ENCODE data around the gene SOCS3. TPM values are rescaled to one million over a fixed set of nuclear protein-coding genes. Genes with fewer than 3 reads are reported as not detected.
A peak's percentile ranks its signal among the peaks of the same experiment; 100 is the strongest.

SOCS3 gene
- polyA plus RNA-seq, 3 donors: 10.5 to 30.6 (median 11.5) TPM

GRCh38 chr17:78369791-78370381 is 10.0 kb upstream of the SOCS3 start:
- no peak for DNase-seq (ENCODE audit: low read depth in 3 of 3, low spot score in 2 of 3)

DNA sequence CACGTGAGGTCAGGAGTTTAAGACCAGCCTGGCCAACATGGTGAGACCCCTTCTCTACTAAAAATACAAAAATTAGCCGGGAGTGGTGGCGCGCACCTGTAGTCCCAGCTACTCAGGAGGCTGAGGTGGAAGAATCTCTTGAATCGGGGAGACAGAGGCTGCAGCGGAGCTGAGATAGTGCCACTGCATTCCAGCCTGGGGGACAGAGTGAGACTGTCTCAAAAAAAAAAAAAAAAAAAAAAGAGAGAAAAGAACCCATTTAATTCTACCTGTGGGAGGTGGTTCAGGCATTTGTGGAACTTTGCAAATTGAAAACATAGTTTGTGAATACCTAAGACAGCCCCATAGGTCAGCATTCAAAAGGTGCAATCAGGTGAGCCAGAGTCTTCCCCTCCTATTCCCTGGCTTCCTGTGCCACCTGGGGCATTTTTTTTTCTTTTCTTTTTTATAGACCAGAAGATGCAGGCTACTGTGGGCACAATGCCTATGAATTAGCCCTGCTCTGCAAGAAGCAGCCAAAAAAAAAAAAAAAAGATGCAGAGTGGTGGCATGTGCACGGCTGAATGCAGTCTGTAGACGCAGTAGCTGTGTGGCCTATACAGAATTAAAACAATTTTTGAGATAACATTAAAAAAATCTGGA is 9.1 kb upstream of the SOCS3 start:
- DNase-seq (ENCODE audit: low read depth in 3 of 3, low spot score in 2 of 3): no peak

GRCh38 chr17:78368348-78368747 is 8.5 kb upstream of the SOCS3 start:
- no peak for DNase-seq (ENCODE audit: low read depth in 3 of 3, low spot score in 2 of 3)

DNA sequence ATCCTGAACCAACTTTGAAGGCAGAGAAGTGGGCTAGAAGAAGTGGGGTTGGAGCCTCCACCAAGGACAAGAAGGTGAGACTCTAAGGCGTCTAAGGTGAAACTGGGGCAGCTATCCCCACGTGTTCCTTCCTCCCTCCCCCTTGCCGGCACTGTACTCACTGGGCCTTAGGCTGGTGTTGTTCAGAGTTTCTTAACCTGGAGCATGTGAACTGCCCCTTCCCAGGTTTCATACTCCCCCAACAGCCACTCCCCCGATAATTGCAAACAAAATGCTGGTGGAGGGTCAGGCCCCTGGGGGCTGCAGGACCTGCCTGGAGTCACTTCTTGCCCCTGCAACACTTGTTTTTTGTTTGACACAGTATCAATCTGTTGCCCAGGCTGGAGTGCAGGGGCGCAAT is 7.3 kb upstream of the SOCS3 start:
- no peak for DNase-seq (ENCODE audit: low read depth in 3 of 3, low spot score in 2 of 3)

GRCh38 chr17:78366109-78366848 is 6.4 kb upstream of the SOCS3 start:
- DNase-seq (ENCODE audit: low read depth in 3 of 3, low spot score in 2 of 3): no peak

GRCh38 chr17:78365561-78366108 is 5.8 kb upstream of the SOCS3 start:
- peak in 2 of 3 donors; percentile 65 to 68 for DNase-seq (ENCODE audit: low read depth in 3 of 3, low spot score in 2 of 3)

GRCh38 chr17:78364436-78365281 is 4.8 kb upstream of the SOCS3 start:
- no peak for DNase-seq (ENCODE audit: low read depth in 3 of 3, low spot score in 2 of 3)

GRCh38 chr17:78362671-78363070 is 2.8 kb upstream of the SOCS3 start:
- no peak for DNase-seq (ENCODE audit: low read depth in 3 of 3, low spot score in 2 of 3)

DNA sequence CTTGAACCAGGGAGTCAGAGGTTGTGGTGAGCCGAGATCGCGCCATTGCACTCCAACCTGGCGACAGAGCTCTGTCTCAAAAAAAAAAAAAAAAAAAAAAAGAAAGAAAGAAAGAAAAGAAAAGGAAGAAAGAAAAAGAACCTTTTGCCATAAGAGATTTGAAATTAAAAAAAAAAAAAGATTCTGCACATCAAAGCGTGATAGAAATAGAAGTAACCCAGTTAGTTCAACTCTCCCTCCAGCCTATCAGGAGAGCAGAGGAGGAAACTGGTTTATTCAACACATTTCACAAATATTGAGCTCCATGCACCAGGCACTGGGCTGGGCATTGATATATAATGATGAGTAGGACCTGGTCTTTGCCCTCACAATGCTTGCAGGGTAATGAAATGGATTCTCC is 2.4 kb upstream of the SOCS3 start:
- DNase-seq (ENCODE audit: low read depth in 3 of 3, low spot score in 2 of 3): no peak

- DNase-seq (ENCODE audit: low read depth in 3 of 3, low spot score in 2 of 3): no peak
Observed at GRCh38 chr17:78361225-78361701, 1.4 kb upstream of the SOCS3 start.

GRCh38 chr17:78360371-78361224 is 721 bp upstream of the SOCS3 start:
- DNase-seq (ENCODE audit: low read depth in 3 of 3, low spot score in 2 of 3): peak in 2 of 3 donors; percentile 56 to 78

GRCh38 chr17:78359321-78359996 is 418 bp downstream of the SOCS3 start:
- no peak for DNase-seq (ENCODE audit: low read depth in 3 of 3, low spot score in 2 of 3)

- no peak for DNase-seq (ENCODE audit: low read depth in 3 of 3, low spot score in 2 of 3)
Observed at GRCh38 chr17:78358538-78359320, 1.1 kb downstream of the SOCS3 start.

DNA sequence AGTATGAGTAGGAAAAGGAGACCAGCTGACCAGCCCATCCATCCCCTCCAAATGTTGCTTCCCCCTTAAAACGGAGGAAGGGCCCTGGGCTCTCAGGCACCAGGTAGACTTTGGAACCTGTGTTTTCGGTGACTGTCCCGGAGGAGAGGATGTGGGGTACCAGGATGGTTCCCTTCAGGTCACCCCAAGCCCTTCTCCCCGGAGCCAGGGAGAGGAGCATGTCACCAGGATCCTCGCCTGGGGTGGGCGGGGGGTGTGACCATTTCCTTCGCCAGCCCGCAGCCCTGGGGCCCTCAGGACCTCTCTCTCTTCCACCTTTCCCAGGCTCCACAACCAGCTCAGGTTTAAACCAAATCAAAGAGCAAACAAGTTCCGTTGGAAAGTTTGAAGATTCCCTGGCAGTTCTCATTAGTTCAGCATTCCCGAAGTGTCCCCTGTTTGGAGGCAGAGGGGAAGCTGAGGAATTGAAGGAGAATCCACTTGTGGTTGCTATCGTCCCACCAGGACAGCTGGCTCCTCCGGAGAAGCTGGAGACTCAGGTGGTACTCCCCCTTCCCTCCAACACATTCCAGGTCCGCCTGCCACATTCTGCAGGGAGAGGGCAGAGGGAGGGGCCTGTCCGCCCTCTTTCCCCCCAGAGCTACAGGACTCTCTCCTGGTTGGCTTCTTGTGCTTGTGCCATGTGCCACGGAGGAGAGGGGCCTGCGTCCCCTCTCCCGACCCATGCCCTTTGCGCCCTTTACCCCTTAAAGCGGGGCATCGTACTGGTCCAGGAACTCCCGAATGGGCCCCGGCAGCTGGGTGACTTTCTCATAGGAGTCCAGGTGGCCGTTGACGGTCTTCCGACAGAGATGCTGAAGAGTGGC is 2.0 kb downstream of the SOCS3 start:
- DNase-seq (ENCODE audit: low read depth in 3 of 3, low spot score in 2 of 3): no peak

DNA sequence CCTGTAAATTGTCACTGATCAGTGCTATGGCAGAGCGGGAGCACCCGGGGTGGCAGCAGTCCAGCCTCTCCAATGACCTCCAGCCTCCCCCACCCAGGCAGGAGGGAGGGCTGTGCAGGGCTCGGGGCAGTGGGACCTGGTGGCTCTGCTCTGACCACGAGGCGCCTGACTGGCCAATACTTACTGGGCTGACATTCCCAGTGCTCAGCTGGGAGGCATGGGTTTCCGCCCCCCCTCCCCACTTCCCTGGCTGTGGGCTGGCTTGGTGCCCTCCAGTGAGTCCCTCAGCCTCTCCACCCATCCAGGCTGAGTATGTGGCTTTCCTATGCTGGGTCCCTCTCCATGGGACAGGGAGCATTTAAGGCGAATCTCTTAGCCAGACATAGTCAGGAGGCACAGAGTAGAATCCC is 2.7 kb downstream of the SOCS3 start:
- no peak for DNase-seq (ENCODE audit: low read depth in 3 of 3, low spot score in 2 of 3)

DNA sequence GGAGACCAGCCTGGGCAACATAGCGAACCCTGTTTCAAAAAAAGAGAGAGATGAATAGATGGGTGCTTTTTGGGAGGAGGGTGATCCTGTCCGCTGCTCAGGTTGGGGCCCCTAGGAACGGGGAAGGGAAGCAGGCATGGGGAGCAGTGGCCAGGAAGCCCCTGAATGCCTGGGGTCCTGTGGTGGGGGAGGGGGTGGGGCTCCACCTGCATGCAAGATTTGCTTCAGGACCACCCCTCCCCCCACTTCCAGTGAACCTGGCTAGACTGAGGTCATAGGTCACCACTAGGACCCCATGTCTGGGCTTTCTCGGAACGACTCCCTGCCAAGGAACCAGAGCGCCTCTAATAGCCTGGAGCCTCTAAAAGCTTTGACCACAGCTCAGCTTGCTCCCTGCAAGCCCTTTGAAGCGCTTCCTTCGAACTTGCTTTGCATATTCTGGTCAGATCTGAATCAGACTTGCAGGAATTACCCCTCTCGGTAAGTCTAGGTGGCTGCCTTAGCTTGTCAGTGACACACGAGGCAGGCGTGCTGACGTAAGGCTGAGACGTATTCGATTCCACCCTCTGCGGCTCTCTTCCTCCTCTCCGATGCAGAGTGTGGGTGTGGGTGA is 3.7 kb downstream of the SOCS3 start:
- DNase-seq (ENCODE audit: low read depth in 3 of 3, low spot score in 2 of 3): no peak

GRCh38 chr17:78355701-78356100 is 4.2 kb downstream of the SOCS3 start:
- DNase-seq (ENCODE audit: low read depth in 3 of 3, low spot score in 2 of 3): no peak
